LNCaP clone FGC (cell line): ENCODE data around the gene ITIH5.
A peak's percentile ranks its signal among the peaks of the same experiment; 100 is the strongest.

Experiments
- DNase-seq: peaks from one replicate; pipeline ENCODE4 v3.0.0-alpha.2; 2011; ENCODE audit warnings: low read depth
- H3K4me3 ChIP-seq: 2 replicates; pipeline ENCODE4 v1.5.1; 2011; ENCODE audit warnings: mild to moderate bottlenecking, low read depth, low read length, control low read depth
- CTCF ChIP-seq: IDR thresholded peaks from 2 replicates; pipeline ENCODE4 v1.5.1; 2012; ENCODE audit warnings: mild to moderate bottlenecking; ENCODE audit not compliant: control insufficient read depth, insufficient read depth; ENCODE audit errors: extremely low read depth

Gene ITIH5

DNA sequence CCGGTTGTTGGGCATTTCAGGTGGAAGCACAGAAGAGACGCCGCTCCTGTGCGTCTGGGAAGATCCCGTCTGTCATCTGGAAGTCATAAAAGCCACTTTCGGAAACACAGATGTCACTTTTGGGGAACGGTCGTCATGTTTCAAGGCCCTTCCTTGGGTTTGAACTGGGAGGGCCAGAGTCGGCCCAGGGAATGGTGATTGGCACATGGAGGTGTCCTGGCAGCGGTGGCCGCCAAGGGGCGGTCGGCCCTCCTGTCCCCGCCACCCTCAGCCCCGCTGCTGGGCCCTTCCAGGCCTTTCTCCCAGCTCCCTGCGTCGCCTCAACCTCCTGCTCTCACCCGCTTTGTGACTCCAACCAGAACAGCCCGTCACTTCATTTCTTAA lies 140.8 kb downstream of the ITIH5 start:
- H3K4me3 ChIP-seq = no peak overlapping the region
- TF ChIP-seq CTCF = 0 out of 2 replicates have a peak, but pooled peaks have one; percentile 7
- DNase-seq = no peak

DNA sequence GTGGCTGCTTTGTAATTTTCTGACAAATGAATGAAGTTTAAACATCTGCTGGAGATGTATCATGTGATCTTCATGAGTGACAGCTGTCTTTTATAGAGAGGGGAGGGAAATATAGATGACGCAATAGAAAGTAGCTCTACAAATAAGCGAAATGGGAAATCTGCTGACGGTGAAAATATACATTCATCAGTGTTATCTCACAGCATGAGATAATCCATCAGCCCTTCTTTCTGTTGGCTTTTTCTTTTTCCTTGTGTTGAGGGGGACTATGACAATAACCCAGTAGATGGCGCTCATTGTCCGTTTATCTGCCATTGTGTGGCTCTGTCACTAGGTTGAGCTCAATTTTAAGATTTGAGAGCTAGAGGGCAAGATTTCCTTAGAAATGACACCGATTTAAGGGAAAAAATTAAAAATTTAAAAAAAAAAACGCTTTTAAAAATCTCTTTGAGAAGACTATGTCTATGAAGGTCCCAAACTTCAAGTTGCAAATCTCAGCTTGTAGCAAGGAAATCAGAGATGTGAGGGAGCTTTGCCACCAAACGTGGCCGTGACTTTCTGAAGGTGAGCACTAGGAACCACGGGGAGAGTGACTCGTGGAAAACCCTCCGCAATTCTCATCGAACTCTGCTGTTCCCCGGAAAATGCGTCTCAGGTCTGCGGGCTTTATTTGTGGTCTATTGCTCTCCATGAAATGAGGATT lies 141.3 kb downstream of the ITIH5 start:
- H3K4me3 ChIP-seq = no peak overlapping the region
- TF ChIP-seq CTCF = peak; percentile 96
- peak; percentile 38 for DNase-seq

DNA sequence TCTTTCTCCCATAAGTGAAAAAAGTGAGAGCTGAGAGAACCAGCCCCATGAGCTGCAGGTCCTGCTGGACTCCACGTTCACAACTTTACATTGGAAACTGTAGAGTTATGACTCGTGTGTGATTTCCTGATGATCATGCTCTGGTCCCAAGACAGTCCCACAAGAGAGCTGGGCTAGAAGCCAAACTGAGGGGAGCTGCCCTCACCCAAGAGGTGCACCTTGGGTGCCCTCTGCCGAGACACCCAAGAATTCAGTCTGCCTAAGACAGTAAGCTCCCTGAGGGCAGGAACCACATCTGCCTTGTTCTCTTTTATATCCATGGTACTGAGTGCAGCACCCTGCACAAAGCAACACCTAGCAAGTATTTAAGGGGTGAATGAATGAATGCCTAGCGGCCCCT lies 143.1 kb downstream of the ITIH5 start:
- no peak for DNase-seq
- no peak overlapping the region for H3K4me3 ChIP-seq
- no peak for TF ChIP-seq CTCF

DNA sequence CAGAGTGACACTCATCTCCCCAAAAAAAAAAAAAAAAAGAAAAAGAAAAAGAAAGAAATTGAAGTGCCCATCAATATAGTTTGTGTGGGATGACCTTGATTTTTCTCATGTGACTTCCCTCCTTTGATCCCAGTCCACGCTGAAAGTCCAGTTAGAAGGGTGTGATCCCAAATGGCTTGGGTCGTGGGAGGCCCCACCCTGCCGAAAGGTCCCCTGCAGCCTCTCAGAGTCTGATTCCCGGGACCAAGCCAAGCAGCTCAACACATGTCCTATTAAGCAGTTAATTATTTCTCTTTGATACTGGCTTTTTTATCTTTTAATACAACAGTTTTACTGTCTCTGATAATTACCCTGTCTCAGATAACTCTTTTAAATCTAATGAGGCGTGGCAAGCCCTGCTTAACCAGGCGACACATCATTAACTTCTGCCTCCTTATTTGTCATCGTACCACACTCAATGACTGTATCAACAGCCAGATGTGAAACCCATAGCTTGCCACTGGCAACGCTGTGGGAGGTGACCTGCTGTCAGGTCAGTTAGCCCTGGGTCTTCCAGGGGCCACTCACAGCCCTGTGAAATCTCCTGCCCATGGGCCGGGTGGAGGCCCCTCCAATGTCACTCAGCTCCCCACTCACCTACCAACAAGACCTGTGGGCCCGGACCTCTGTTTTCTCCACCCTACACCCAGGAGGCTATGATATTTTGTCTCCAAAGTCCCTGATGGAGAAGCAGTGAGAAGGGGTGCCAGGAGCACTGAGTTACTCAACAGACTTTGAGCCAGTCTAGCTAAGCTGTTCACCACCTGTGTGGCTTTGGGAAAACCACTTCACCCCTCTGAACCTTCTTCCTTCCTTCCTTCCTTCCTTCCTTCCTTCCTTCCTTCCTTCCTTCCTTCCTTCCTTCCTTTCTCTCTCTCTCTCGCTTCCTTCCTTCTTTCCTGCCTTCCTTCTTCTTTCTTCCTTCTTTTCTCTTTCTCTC lies 146.0 kb downstream of the ITIH5 start:
- no peak for TF ChIP-seq CTCF
- no peak for DNase-seq
- no peak overlapping the region for H3K4me3 ChIP-seq

- H3K4me3 ChIP-seq = no peak overlapping the region
- TF ChIP-seq CTCF = no peak
- no peak for DNase-seq
These were observed 147.4 kb downstream of the ITIH5 start for GRCh38 chr10:7519351-7519750.

GRCh38 chr10:7518693-7519092 lies 148.1 kb downstream of the ITIH5 start:
- H3K4me3 ChIP-seq = no peak overlapping the region
- TF ChIP-seq CTCF = no peak
- DNase-seq = no peak

- no peak for DNase-seq
- H3K4me3 ChIP-seq = no peak overlapping the region
- no peak for TF ChIP-seq CTCF
These were observed 151.3 kb downstream of the ITIH5 start for GRCh38 chr10:7515439-7515838.
